Measurements from ENCODE around the gene ESPL1.

GRCh38 chr12:53292426-53292825 is 24.3 kb downstream of the ESPL1 start:
- TF ChIP-seq CTCF (IDR thresholded peaks at IDR 0.05), result no peak
- no peak for TF ChIP-seq POLR2AphosphoS5 (IDR thresholded peaks at IDR 0.05)
